SIG-M5 treated with dmso at 0.1 percent for 504 hours (cell line): ENCODE results near the gene NMRK2.
"Not testable (repeated sequence)": the region's sequence is repeated elsewhere in the genome, so short reads cannot be mapped to it uniquely, and the experiment has no call there.

Source experiments
- DNase-seq: peaks from one replicate; lab custom pipeline; 2025; ENCODE audit not compliant: unreplicated experiment; lab: John Stamatoyannopoulos, UW

The NMRK2 gene

DNA sequence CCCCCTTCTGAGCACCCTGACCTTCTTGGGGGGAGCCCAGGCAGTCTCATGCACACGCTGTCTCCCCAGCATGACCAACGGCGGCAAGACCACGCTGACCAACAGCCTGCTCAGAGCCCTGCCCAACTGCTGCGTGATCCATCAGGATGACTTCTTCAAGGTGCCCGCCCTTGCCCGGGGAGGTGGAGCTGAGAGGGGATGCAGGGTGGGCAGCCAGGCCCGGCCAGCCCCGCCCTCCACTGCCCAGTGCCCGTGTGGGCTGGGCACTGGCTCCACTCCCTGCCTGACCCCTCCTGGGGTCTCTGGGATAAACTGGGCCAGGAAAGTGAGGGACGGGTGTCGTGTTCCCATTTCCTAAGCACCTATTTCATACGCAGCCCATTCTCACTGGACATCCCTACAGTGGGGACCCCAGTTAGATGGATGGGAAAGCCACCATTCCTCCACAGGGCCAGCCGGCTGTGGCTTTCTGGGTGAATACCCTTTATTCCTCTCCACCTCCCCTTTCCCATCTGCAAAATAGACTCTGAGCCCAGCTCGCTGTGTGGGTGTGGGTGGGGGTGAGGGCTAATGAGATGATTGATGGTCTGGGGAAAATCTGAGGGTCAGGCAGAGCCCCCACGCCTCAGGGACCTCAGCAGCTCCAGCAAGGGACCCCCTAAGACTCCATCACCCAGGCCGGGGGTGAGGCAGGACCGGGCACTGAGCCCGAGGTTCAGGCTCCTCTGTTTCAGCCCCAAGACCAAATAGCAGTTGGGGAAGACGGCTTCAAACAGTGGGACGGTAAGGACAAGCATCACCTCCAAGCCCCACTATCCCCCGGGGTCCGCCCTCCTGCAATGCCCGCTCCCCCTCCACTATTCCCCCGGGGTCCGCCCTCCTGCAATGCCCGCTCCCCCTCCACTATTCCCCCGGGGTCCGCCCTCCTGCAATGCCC is 3.9 kb downstream of the NMRK2 start:
- no peak for DNase-seq

DNA sequence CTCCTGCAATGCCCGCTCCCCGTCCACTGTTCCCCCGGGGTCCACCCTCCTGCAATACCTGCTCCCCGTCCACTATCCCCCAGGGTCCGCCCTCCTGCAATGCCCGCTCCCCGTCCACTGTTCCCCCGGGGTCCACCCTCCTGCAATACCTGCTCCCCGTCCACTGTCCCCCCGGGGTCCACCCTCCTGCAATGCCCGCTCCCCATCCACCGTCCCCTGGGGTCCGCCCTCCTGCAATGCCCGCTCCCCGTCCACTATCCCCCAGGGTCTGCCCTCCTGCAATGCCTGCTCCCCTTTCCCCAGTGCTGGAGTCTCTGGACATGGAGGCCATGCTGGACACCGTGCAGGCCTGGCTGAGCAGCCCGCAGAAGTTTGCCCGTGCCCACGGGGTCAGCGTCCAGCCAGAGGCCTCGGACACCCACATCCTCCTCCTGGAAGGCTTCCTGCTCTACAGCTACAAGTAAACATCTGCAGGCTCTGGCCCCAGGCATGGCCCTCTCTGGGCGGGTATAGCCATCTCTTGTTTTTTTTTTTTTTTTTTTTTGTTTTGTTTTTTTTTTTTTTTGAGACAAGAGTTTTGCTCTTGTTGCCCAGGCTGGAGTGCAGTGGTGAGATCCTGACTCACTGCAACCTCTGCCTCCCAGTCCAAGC is 5.6 kb downstream of the NMRK2 start:
- DNase-seq: not testable (repeated sequence)

DNA sequence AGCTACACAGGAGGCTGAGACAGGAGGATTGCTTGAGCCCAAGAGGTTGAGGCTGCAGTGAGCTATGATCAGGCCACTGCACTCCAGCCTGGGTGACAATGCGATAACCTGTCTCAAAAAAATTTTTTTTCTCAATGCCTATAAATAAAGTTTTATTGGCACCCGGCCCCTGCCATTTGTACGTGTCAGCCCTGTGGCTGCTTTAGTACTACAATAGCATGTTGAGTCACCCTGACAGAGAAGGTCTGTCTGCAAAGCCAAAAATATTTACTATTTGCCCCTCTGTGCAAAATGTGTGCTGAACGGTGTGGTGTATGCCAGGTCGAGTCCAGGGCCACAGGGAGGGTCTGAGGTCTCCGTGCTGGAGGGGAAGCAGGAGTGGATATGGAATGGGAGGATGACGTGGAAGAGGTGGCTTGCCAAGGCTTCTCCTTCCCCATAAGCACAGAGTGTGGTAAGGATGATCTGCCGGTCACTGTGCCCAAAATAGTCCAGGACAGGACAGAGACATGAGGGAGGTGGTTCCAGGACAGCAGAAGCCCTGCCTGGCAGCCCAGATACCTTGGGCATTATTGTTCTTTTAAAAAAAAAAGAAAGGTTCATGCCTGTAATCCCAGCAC is 10.0 kb downstream of the NMRK2 start:
- DNase-seq: no peak

DNA sequence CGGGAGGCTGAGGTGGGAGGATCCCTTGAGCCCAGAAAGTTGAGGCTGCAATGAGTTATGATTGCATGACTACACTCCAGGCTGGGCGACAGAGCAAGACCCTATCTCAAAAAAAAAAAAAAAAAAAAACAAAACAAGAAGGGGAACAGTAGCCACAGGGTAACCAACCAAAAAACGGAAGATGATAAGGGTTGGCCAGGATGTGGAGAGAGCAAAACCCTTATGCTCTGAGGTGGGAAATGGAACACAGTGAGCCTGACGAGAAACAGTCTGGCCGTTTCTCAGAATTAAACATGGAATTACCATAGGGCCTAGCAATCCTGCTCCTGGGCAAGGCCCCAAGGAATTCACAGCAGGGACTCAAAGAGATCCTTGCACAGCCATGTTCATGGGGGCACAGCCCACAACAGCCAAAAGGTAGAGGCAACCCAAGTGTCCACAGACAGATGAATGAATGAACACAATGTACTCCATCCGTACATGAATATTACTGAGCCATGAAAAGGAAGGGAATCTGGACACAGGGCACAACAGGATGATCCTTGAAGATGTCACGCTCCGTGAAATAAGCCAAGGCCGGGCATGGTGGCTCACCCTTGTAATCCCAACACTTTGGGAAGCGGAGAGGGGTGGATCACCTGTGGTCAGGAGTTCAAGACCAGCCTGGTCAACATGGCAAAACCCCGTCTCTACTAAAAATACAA is 11.3 kb downstream of the NMRK2 start:
- no peak for DNase-seq

DNA sequence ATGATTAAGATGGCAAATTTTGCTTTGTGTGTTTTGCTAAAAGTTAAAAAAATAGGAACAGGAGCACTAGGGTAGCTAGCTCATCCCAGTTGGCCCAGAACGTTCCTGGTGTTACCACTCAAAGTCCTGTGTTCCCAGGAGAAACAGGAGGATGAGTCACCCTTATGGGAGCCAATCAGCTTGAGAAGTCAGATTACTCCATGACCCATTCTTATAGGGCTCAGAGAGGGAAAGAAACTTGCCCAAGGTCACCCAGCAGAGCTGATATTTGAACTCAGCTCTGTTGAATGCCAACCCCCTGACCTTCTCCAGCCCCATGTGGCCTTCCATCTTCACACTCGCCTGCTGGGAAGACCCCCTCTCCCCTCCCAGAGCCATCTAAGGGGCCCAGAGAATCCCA is 13.0 kb downstream of the NMRK2 start:
- DNase-seq: no peak

DNA sequence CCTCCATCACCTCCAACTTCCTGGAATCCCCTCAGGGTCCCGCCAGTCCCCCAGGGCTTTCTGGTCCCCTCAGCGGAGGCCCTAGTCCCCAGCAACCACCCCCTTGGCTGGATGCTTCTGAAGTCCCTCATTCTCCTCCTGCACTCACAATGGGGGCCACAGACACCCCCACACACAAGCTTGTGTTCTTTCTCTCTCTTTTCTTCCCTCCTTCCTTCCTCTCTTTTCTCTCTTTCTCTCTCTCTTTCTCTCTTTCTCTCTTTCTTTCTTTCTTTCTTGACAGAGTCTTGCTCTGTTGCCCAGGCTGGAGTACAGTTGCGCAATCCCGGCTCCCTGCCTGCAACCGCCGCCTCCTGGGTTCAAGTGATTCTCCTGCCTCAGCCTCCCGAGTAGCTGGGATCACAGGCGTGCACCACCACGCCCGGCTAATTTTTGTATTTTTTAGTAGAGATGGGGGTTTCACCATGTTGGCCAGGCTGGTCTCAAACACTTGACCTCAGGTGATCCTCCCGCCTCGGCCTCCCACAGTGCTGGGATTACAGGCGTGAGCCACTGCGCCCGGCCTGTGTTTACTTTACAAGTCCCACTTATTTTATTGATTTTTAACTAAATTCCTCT is 14.6 kb downstream of the NMRK2 start:
- not testable (repeated sequence) for DNase-seq

DNA sequence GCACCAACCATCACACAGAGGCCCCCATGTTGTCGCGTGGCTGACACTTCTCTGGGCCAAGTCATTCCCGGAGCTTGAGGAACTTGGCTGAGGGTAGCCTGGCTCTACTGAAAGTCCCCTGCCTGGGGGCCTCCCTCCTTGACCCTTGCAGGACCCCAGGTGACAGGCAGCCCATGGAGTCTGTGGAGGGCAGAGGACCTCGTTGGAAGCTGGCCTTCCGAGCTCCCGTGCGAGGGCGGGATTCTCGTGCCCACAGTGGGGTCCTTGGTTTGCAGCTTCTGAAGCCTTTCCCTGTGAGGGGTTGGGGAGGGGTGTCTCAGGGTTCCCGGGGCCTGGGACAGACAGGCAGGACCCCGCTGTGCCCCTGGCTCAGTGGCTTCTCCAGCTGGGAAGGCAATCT is 16.4 kb downstream of the NMRK2 start:
- no peak for DNase-seq

DNA sequence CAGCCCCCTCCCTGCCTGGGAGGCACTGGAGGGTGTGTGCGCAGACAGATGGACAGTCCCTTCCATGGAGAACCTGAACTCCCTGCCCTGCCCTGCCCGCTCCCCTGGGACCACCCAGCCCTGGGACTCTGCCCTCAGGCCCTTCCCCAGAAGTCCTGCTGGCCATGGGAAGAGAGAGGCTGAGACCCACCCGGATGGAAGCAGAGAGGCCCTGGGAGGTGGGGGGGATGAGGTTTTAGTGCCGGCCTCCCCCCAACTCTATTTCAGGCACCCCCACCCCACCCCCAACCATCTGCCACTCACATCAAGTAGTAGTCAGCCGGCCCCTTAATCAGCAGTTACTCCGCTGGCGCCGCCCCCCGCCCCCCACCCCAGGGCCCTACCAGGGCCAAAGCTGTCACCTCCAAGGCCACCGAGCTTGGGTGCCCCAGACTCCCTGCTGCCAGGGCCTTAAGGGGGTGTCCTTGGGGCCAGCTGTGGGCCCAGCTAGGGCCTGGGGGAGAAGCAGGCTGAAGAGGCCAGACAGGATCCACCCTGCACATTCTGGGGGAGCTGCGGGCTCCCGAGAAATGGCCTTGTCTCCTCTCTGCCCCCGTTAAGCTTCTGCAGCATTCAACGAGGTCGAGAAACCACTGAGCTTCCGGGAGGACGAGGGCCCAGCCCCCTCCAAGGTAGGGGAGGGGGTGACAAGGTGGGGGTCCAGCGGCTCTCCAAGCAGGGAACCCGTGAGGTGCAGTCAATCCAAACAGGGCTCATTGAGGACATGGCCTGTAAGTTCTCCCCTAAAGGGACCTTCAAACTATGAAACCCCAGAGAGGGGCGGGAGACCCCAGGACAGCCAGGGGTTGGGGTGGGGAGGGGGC is 17.4 kb downstream of the NMRK2 start:
- DNase-seq: no peak

DNA sequence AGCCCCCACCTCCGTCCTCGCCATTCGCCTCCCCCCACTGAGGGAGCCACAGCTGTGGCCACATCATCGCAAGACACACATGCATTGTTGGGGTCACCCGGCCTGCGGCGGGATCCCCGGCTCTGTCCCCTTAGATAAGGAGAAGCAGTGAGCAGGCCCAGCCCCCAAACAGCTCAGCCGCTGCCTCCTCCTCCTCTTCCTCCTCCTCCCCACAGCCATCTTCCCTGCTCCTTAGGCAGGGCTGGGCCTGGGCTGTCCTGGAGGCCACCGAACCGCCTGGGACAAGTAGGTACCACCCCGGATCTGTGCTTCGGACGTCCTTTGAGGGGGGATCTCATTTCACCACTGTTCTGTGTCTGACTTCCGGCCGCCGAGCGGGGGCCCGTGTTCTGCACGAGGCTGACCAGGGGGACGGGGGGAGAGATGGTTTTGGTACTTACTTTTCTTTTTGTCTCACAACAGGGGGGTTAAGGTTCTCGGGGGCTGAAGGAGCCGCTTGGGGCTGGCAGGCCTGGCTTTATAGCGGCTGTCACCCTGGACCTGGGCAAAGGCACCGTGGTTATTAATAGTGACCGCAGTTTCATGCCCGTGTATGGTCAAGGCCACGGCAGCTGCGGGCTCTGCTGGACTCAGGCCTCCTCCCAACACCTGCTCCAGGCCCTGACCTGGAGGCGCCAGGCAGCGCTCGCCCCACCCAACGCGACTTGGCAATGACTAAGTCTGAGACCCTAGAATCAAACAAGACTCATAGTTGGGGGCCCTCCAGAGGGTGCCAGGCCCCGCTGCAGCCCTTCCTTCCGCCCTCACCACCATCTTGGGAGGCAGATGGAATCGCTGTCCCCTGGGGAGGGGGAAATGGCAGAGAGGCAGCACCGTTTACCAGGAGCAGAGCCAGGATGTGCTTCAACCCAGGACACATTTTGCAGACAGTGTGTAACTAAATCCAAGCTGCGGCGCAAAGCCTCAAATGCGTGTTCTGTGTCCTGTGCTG is 18.3 kb downstream of the NMRK2 start:
- no peak for DNase-seq

DNA sequence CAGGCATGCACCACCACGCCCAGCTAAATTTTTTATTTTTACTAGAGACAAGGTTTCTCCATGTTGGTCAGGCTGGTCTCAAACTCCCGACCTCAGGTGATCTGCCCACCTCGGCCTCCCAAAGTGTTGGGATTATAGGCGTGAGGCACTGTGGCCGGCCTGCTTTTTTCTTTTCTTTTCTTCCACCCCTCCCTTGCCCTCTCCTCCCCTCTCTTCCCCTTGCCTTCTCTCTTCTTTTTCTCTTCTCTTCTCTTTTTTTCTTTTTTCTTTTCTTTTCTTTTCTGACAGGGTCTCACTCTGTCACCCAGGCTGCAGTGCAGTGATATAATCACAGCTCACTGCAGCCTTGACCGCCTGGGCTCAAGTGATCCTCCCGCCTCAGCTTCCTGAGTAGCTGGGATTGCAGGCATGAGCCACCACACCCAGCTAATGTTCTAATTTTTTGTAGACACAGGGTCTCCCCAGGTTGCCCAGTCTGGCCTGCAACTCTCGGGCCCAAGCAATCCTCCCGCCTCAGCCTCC is 19.9 kb downstream of the NMRK2 start:
- not testable (repeated sequence) for DNase-seq

DNA sequence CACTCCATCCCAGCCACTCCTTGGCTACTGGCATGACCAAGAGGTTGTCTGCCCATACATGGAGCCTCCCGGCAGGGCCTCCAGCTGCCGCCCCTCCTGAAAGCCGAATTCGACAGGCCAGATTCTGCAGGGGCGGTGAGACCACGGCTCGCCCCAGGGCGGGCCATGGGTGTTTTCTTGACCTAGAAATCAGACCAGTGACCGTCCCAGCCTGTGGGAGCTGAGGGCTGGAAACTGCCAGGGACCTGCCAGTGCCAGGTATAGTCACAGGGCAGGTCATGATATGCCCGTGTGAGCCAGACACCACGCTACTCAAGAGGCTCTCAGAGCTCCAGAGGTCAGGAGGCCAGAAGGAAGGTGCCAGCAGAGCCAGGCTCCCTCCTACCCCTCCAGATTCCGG is 21.2 kb downstream of the NMRK2 start:
- no peak for DNase-seq

DNA sequence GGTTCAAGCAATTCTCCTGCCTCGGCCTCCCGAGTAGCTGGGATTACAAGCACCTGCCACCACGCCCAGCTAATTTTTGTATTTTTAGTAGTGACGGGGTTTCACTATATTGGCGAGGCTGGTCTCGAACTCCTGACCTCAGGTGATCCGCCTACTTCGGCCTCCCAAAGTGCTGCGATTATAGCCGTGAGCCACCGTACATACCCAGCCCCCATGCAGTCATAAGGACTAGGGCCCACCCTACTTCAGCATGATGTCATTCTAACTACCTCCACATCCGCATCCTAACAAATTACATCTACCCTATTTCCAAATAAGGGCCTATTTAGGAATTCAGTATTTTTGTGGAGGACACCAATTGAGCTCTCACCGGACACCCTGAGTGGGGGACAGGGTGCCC is 22.4 kb downstream of the NMRK2 start:
- DNase-seq: not testable (repeated sequence)

DNA sequence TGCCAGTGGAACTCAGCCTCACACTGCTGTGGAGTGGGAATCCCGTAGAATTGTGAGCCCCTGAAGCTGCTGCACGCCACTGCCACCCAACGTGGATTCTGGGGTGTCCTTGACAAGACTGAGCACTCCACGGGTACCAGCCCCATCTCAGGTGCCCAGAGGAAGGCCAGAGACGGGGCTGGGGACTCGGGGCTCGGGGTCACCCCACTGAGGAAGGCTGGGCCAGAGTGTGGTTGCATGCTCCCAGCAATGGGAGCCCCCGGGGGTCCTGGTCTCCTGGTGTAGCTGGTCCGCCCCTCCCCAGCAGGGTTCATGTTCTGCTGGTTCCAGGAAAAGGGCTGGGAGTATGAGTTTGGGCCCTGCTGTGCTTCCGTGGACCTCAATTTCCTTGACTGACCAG is 22.8 kb downstream of the NMRK2 start:
- no peak for DNase-seq

DNA sequence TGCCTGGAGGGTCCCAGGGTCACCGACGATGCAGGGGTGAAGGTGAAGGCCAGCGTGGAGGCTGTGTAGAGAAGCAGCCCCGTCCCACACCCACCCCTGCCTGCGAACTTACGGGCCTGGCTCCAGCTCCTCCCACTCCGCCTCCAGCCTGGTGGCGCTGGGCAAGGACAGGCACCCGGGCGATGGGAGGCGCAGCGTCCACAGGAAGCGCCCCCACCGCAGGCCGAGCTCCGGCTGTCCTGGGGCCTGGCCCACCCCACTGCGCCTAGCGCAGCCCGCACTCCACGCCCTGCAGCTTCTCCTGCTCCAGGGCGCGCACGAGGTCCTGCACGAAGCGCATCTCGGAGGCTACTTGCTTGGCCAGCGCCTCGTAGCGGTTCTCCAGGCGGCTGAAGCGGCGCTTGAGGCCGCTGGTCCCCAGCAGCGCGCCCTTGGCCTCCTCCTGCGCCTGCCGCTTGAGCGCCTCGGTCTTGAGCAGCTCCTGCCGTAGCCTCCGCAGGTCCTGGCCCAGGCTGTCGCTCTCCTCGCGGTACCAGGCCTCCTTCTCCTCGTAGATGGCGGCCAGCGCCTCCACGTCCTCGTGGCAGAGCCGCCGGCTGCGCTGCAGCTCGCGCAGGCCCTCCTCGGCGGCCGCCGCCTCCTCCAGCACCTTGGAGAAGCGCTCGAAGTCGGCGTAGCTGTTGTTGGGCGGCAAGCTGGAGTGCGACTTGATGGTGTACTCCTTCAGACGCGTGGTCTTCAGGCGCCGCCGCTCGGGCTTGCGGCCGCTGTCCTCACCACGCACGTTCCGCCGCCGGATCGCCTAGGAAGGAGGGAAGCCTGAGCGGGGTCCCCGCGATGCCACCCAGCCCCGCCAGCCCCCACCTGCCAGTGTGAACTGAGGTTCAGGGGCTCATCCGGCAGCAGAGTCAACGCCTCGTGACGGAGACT is 26.2 kb downstream of the NMRK2 start:
- no peak for DNase-seq

DNA sequence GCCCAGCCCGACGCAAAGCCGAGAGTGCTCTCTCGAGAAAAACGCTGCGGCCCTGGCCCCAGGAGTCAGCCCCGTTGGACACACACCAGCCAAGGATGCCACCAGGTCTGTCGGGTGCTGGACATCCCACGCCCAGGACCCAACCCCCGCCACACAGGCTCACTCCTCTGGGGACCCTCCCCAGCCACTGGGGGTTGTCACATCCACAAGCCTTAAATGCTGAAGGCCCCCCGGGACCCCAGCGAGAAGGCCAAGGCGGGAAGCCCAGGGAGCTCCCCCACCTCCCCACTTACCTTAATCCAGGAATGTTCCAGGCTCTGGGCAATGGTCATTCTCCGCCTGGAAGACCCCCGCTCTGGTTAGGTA is 26.9 kb downstream of the NMRK2 start:
- DNase-seq: no peak

DNA sequence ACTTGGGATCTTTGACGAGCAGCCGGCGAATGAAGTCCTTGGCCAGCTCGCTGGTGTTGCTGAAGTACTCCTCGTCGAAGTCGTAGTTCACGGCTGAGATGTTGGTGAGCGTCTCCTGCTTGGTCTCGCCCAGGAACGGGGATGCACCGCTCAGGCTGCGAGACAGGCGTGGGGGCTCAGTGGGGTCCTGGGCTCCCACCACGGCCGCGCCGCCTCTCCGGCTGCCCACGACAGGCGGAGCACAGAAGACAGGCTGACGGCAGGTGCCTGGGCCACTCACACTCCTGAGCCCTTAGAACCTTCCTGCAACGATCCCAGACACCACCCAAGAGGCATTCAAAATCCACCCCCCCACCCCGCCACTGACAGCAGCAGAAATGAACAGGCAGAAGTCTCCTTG is 28.1 kb downstream of the NMRK2 start:
- no peak for DNase-seq

DNA sequence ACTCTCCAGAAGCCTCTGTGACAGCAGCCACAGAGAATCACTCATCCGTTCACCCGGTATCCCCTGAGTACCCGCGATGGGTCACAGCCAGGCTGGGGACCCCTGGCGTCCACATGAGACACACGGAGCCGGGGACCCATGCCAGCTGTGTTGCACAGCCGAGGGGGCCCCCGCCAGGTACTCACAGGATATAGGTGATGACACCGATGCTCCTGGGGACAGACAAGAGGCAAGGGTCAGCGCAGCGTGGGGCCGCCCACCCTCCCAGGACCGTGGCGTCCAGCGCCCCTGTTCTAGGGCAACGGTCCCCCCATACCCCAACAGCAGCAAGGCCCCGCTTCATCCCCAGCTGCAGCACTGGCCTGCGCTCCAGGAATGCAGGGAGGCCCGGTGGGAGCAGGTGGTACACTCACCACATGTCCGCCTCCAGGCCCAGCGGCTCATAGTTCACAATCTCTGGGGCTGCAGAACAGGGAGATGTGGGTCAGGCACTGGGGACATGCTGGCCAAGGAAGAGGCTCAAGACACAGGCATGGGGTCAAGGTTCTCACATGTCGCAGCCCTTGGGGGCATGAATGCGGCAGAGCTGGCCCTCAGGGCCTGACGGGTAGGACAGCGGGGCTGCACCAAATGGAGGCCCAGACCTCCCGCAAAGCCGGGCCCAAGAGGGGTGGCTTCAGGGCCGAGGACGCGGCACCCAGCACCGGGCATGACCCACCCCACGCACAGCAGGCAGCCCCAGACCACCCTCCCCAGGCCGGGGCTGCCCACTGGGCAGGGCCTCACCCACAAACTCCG is 30.8 kb downstream of the NMRK2 start:
- no peak for DNase-seq
